OCI-LY7 (cell line): ENCODE measurements around the gene PLEKHM3. TPM values are rescaled to one million over a fixed set of nuclear protein-coding genes. Genes with fewer than 3 reads are reported as not detected.

Source experiments
- BruUV-seq: library from RNA; stranded (reverse); fragments of 400-500 nt; replicated peaks from 2 replicates; lab custom pipeline; 2021; lab: Mats Ljungman, UMichigan
- CTCF ChIA-PET: fragments of 300-600 bp; sonication (Branson Sonifier 250); formaldehyde crosslinking; loops from one replicate; lab custom pipeline; 2022; ENCODE audit warnings: antibody characterized with exemption; ENCODE audit not compliant: unreplicated experiment; lab: Charles Lee
- POLR2A ChIA-PET: fragments of 300-600 bp; sonication (Branson Sonifier 250); formaldehyde crosslinking; loops from one replicate; lab custom pipeline; 2022; ENCODE audit warnings: antibody characterized with exemption; lab: Charles Lee
- DNase-seq: peaks from one replicate; pipeline ENCODE4 v3.0.0-alpha.2; 2015; ENCODE audit warnings: low spot score
- H2AFZ ChIP-seq: fragments of 200-600 bp; sonication (generic), shearing (Covaris generic); 2 replicates; pipeline ENCODE4 v1.6.1; 2014; ENCODE audit warnings: mild to moderate bottlenecking, antibody characterized with exemption, low read length, moderate library complexity
- H3K27ac ChIP-seq: fragments of 200-600 bp; sonication (generic); 2 replicates; pipeline ENCODE4 v1.5.1; 2014; ENCODE audit warnings: mixed run types, low read depth, mild to moderate bottlenecking, moderate library complexity, low read length, inconsistent platforms; ENCODE audit not compliant: poor library complexity, severe bottlenecking
- H3K36me3 ChIP-seq: fragments of 200-600 bp; sonication (generic); 2 replicates; pipeline ENCODE4 v1.6.1; 2014; ENCODE audit warnings: mild to moderate bottlenecking, antibody characterized with exemption, low read length, moderate library complexity, mixed read lengths; ENCODE audit not compliant: insufficient read depth
- H3K4me1 ChIP-seq: fragments of 200-600 bp; sonication (generic); 2 replicates; pipeline ENCODE4 v1.5.1; 2014; ENCODE audit warnings: mild to moderate bottlenecking, low read length; ENCODE audit not compliant: insufficient read depth, poor library complexity, severe bottlenecking
- H3K4me2 ChIP-seq: fragments of 200-600 bp; sonication (generic); 2 replicates; pipeline ENCODE4 v1.6.1; 2014; ENCODE audit warnings: mild to moderate bottlenecking, low read length
- H3K4me3 ChIP-seq: fragments of 200-600 bp; sonication (generic); 2 replicates; pipeline ENCODE4 v1.5.1; 2014; ENCODE audit warnings: mild to moderate bottlenecking, low read depth, low read length; ENCODE audit not compliant: poor library complexity, severe bottlenecking
- H3K79me2 ChIP-seq: fragments of 200-600 bp; sonication (generic); 2 replicates; pipeline ENCODE4 v1.6.1; 2016; ENCODE audit warnings: low read depth, mild to moderate bottlenecking, low read length, moderate library complexity, mixed read lengths; ENCODE audit not compliant: insufficient read depth
- H3K9me2 ChIP-seq: fragments of 200-600 bp; sonication (generic); 2 replicates; pipeline ENCODE4 v1.6.1; 2016; ENCODE audit warnings: mild to moderate bottlenecking, low read length, mixed read lengths; ENCODE audit not compliant: insufficient read depth
- H3K9me3 ChIP-seq: fragments of 200-600 bp; sonication (generic); 2 replicates; pipeline ENCODE4 v1.6.1; 2014; ENCODE audit warnings: mild to moderate bottlenecking, mixed run types, low read length, mixed read lengths
- H4K20me1 ChIP-seq: fragments of 200-600 bp; sonication (generic); 2 replicates; pipeline ENCODE4 v1.6.1; 2014; ENCODE audit warnings: mild to moderate bottlenecking, antibody characterized with exemption, low read length, moderate library complexity, mixed read lengths; ENCODE audit not compliant: insufficient read depth
- CTCF ChIP-seq: fragments of 200-600 bp; sonication (generic); conservative IDR thresholded peaks from 2 replicates; pipeline ENCODE4 v1.5.1; 2014; ENCODE audit warnings: mild to moderate bottlenecking, antibody characterized with exemption, low read length, moderate library complexity, mixed read lengths
- EZH2phosphoT487 ChIP-seq: fragments of 200-600 bp; sonication (generic); IDR thresholded peaks from 2 replicates; pipeline ENCODE4 v1.6.1; 2018; ENCODE audit warnings: low read depth, borderline replicate concordance, mild to moderate bottlenecking, mixed run types, antibody characterized with exemption, low read length, moderate library complexity, mixed read lengths
- intact Hi-C: fragments of 100-400 bp; cut with micrococcal nuclease; formaldehyde crosslinking; loops from one replicate; pipeline ENCODE4 v1.10.0; 2022; ENCODE audit not compliant: unreplicated experiment
- total RNA-seq, 2 experiments: library from RNA; depleted of rRNA in 1 of 2; stranded (reverse); fragments of >200 nt in 1 of 2; shearing (Covaris generic) in 1 of 2; gene quantifications; 2 replicates each; pipeline ENCODE4 v1.2.3, GENCODE V29; 2014 to 2022

PLEKHM3 gene
- total RNA-seq, 2 experiments from 2014 or later = 3.7 to 6.3 TPM

GRCh38 chr2:207967121-207967520 is 58.2 kb downstream of the PLEKHM3 start:
- no peaks in the 10 kb centered on the region for H4K20me1 ChIP-seq
- H3K79me2 ChIP-seq = no peaks in the 10 kb centered on the region
- no peak overlapping the region for H3K4me3 ChIP-seq
- intact Hi-C loops = no loop called here
- no peaks in the 10 kb centered on the region for H3K36me3 ChIP-seq
- no peaks in the 10 kb centered on the region for H3K9me2 ChIP-seq
- H3K4me2 ChIP-seq = no peak overlapping the region
- no peak for DNase-seq
- POLR2A ChIA-PET = interaction anchor here (0.6 to 1.4 kb wide), 3 partner anchors 9 to 282 kb away, joined by 3 to 5 read pairs (median 3); no protein-coding TSS in a partner anchor
- H3K27ac ChIP-seq = no peak overlapping the region
- BruUV-seq = no TSS peak
- no peak for TF ChIP-seq CTCF
- H2AFZ ChIP-seq = no peak overlapping the region
- no peaks in the 10 kb centered on the region for H3K9me3 ChIP-seq
- CTCF ChIA-PET = no interaction called here
- H3K4me1 ChIP-seq = no peaks in the 10 kb centered on the region

- no peaks in the 10 kb centered on the region for H3K36me3 ChIP-seq
- POLR2A ChIA-PET = no interaction called here
- H3K4me2 ChIP-seq = no peak overlapping the region
- H4K20me1 ChIP-seq = no peaks in the 10 kb centered on the region
- H3K79me2 ChIP-seq = no peaks in the 10 kb centered on the region
- no peaks in the 10 kb centered on the region for H3K9me2 ChIP-seq
- no peak overlapping the region for H3K4me3 ChIP-seq
- no peak for DNase-seq
- H3K4me1 ChIP-seq = no peaks in the 10 kb centered on the region
- no peaks in the 10 kb centered on the region for H3K9me3 ChIP-seq
- H3K27ac ChIP-seq = no peak overlapping the region
- intact Hi-C loops = no loop called here
- H2AFZ ChIP-seq = no peak overlapping the region
- CTCF ChIA-PET = no interaction called here
- TF ChIP-seq CTCF = no peak
- TF ChIP-seq EZH2phosphoT487 = no peak
- BruUV-seq = no TSS peak
Observed at GRCh38 chr2:207960911-207961310, 64.4 kb downstream of the PLEKHM3 start.

- TF ChIP-seq EZH2phosphoT487 (no peak), CTCF (no peak)
- BruUV-seq = no TSS peak
- H3K27ac ChIP-seq = no peak overlapping the region
Observed at GRCh38 chr2:207960090-207960489, 65.2 kb downstream of the PLEKHM3 start.

More at GRCh38 chr2:207960090-207960489, 65.2 kb downstream of the PLEKHM3 start:
- no peaks in the 10 kb centered on the region for H3K4me1 ChIP-seq
- H3K9me2 ChIP-seq = no peaks in the 10 kb centered on the region
- H3K79me2 ChIP-seq = no peaks in the 10 kb centered on the region
- DNase-seq = no peak
- H3K9me3 ChIP-seq = no peaks in the 10 kb centered on the region
- ChIA-PET POLR2A (no interaction called here), CTCF (no interaction called here)
- no peaks in the 10 kb centered on the region for H4K20me1 ChIP-seq
- no peak overlapping the region for H3K4me2 ChIP-seq
- H2AFZ ChIP-seq = no peak overlapping the region
- intact Hi-C loops = no loop called here
- H3K4me3 ChIP-seq = no peak overlapping the region
- no peaks in the 10 kb centered on the region for H3K36me3 ChIP-seq
